Choroid plexus epithelial cell (primary cell): ENCODE data around the gene TNFRSF18.

ENCODE experiments used
- DNase-seq: peaks from one replicate; pipeline ENCODE4 v3.0.0-alpha.2; 2010; ENCODE audit warnings: low read depth
- H3K4me3 ChIP-seq: 2 replicates; pipeline ENCODE4 v1.5.1; 2011; ENCODE audit warnings: low read depth, mild to moderate bottlenecking, control low read depth, low read length, moderate library complexity
- TF ChIP-seq, protein P1 (sequence below): conservative IDR thresholded peaks from 2 replicates; pipeline ENCODE4 v1.5.1; 2011; ENCODE audit warnings: low read depth, mild to moderate bottlenecking, control low read depth, inconsistent platforms, low read length, moderate library complexity

The TNFRSF18 gene

GRCh38 chr1:1204425-1204920, 1.9 kb downstream of the TNFRSF18 start:
- no peak overlapping the region for H3K4me3 ChIP-seq
- DNase-seq = no peak
- TF ChIP-seq, protein P1, sequence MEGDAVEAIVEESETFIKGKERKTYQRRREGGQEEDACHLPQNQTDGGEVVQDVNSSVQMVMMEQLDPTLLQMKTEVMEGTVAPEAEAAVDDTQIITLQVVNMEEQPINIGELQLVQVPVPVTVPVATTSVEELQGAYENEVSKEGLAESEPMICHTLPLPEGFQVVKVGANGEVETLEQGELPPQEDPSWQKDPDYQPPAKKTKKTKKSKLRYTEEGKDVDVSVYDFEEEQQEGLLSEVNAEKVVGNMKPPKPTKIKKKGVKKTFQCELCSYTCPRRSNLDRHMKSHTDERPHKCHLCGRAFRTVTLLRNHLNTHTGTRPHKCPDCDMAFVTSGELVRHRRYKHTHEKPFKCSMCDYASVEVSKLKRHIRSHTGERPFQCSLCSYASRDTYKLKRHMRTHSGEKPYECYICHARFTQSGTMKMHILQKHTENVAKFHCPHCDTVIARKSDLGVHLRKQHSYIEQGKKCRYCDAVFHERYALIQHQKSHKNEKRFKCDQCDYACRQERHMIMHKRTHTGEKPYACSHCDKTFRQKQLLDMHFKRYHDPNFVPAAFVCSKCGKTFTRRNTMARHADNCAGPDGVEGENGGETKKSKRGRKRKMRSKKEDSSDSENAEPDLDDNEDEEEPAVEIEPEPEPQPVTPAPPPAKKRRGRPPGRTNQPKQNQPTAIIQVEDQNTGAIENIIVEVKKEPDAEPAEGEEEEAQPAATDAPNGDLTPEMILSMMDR = no peak

DNA sequence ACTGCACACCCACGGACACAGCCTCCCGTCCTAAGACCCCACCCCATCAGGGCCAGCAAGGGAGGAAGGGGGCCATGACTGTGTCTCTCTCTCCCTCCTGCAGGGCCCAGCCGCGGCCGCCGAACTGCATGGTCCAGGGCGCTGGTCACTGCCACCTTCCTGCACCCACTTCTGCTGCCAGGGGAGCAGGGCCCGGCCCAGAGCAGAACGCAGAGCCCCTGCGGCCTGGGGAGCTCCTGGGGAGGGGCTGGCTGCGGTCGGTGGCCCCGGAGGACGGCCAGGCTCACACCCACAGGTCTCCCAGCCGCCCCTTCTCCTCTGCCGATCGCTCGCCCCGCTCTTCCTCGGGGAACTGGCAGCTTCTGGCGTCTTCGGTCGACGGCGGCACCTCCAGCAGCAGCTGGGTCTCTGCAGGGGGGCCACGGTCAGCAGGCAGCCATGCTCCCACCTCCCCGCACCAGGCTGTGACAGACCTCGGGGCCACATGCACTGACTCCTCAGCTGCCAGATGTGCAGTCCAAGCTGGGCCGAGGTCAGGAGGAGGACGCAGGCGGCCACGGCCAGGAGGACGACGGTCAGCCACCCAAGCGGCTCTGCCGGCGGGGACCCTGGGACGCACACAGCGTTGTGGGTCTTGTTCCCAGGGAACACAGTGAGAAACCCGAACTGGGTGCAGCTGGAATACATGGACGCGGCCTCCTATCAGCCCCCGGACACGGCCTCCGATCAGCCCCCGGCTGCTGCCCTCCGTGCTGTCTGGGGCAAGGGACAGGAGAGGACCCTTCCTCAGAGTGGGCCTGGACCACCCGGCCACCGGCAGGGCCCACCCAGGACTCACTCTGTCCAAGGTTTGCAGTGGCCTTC, 2.6 kb downstream of the TNFRSF18 start:
- no peak overlapping the region for H3K4me3 ChIP-seq
- TF ChIP-seq, protein P1 = no peak
- no peak for DNase-seq

DNA sequence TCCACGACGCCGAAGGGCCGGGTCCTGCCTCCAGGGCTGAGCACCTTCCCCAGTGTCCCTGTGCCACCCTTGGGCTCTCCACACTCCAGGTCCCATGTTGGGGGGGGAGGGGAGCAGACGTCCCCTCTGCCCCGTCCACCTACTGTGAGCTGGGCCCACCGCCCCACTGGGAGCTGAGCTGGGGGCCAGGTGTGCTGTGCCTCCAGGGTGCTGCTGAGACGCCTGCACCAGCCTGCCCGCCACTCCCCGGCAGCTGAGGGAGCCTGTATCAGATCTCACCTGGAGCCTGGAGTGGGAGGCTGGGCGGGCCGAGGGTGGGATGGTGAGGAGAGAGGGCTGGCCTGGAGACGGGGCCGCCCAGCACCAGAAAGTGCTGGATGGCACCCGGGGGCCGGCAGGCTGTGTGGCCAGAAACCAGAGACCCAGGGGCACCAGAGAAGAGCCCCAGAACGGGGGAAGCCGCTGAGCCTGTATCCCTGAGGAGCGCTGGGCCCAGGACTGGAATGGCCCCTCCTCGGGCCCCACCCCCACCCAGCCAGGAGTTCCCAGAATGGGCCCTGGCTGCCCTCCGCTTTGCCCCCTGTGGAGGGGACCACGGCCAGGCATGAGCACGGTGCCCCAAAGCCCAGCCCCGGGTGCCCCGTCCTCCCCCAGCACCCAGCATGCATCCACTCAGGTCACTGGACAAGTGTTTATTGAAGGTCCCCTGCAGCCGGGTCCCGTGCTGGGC, 3.4 kb downstream of the TNFRSF18 start:
- TF ChIP-seq, protein P1 = no peak
- DNase-seq = no peak
- no peak overlapping the region for H3K4me3 ChIP-seq

- DNase-seq = peak; percentile 65
- peak overlapping the region; percentile 26 for H3K4me3 ChIP-seq
These were observed 5.2 kb downstream of the TNFRSF18 start for GRCh38 chr1:1200876-1201810.

GRCh38 chr1:1199961-1200875, 6.2 kb downstream of the TNFRSF18 start:
- DNase-seq = no peak
- TF ChIP-seq, protein P1 = no peak
- H3K4me3 ChIP-seq = no peak overlapping the region

More at GRCh38 chr1:1200876-1201810, 5.2 kb downstream of the TNFRSF18 start:
- TF ChIP-seq, protein P1 = no peak
